ENCODE measurements around the gene PMS2.
"Not testable (repeated sequence)": the region's sequence is repeated elsewhere in the genome, so short reads cannot be mapped to it uniquely, and the experiment has no call there.

PMS2 gene

GRCh38 chr7:6015917-6016652 is 7.2 kb upstream of the PMS2 start:
- DNase-seq: peak in 23 of 58 donors; percentile 5 to 49 (median 12)

DNA sequence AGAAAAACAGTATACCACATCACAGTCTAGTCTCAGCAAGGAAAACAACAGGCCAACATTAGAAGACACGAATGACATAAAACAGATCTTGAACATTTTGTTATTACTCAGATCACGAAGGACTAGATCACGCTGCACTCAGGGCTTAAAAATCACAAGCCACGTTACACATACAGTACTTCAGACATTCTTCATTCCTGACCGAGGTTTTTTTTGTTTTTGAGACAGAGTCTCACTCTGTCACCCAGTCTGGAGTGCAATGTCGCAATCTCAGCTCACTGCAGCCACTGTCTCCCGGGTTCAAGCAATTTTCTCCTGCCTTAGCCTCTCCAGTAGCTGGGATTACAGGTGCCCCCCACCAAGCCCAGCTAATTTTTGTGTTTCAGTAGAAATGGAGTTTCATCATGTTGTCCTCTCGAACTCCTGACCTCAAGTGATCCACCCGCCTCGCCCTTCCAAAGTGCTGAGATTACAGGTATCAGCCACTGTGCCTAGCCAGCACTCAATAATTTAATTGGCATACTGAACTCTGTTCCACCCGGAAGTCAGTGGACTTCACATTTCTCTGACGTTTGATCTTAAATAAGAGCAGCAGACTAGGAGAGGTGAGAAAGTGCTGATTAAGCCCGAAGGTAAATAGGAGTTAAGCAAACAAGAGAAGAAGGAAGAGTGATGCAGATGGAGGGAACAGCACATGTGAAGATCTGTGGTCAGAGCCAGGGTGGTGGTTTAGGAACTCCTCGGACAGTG is 3.7 kb upstream of the PMS2 start:
- DNase-seq: no peak

DNA sequence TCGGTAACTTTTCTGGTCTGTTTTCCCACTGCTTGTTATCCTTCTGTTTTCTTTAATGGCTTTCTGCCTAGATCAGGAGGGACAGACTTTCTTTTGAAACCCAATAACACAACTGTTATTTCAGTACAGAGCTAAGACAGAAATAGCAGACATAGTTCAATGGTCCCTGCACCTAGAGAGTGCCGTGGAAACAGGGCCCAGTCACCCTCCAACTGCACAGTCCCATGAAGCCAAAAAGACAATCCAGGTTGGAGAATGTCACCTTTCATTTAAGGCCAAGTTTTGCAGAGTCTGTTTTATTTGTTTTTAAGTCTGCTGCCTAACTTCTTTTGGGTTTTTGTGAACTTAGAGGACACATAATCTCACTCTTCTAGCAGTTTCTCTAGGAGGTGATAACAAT is 2.7 kb upstream of the PMS2 start:
- no peak for DNase-seq

DNA sequence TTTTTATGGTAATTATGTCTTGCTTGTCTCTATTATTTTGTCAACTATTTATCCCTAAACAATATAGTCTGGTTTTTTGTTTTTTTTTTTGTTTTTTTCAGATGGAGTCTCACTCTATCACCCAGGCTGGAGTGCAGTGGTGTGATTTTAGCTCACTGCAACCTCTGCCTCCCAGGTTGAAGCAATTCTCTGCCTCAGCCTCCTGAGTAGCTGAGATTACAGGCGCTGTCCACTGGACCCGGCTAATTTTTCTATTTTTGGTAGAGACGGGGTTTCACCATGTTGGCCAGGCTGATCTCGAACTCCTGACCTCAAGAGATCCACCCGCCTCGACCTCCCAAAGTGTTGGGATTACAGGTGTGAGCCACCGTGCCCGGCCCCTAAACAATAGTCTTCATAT is 1.5 kb upstream of the PMS2 start:
- DNase-seq: not testable (repeated sequence)

- not testable (repeated sequence) for DNase-seq
These were observed 836 bp downstream of the PMS2 start for GRCh38 chr7:6007835-6008590.

GRCh38 chr7:6007386-6007785 is 1.5 kb downstream of the PMS2 start:
- no peak for DNase-seq

GRCh38 chr7:5997210-5997808 is 11.5 kb downstream of the PMS2 start:
- peak in 13 of 58 donors; percentile 3 to 45 (median 12) for DNase-seq

GRCh38 chr7:5987061-5987460 is 21.8 kb downstream of the PMS2 start:
- not testable (repeated sequence) for DNase-seq

GRCh38 chr7:5979680-5980314 is 29.1 kb downstream of the PMS2 start:
- not testable (repeated sequence) for DNase-seq

DNA sequence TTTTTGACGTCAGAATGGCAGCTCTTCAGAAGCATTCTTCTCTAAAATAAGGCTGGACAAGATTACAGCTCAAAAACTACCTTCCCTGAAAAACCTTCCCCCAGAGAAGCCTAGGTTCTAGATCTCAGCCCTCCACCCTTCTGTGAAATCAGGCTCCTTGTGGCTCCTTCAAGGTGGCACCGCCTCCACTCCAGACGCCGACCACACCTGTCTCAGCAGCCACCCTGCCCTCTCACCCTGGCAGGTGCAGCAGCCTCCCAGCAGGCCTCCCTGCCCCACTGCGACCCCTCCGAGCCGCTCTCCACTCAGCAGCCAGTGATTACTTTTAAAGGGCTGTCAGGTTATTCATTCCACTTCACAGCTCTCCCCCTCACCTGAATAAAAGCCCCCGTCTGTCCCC is 35.3 kb downstream of the PMS2 start:
- not testable (repeated sequence) for DNase-seq

DNA sequence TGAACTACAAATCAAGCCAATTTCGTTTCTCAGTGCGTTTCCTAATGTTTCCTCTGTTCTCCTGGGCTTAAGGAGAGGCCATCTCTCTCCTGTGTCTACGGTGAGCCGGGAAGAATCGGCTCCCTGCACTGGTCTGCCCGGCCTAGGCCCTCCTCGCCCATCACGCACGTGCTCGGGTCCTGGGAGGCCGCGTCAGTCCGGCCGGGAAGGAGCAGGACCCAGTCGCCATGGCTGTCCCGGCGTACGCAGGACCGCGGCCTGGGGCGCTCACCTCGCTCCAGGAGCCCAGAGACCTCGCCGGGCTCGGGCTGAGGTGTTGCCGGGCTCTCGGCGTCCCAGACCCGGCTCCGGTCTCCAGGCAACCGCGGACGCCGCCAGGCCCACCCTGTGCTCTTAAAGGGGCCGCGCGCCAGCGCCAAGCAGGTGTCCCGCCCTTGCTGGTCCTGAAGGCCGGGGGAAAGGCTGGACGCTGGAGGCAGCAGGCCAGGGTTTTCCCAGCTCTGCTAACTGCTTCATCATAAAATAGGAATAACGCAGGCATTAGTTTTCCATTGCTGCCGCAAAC is 38.4 kb downstream of the PMS2 start, which contains the start of gene RSPH10B:
RSPH10B (minus strand) TSS at position 343 of the 565 bp plus-strand sequence. CDS start 3,573 bp downstream, outside the sequence.
- not testable (repeated sequence) for DNase-seq

DNA sequence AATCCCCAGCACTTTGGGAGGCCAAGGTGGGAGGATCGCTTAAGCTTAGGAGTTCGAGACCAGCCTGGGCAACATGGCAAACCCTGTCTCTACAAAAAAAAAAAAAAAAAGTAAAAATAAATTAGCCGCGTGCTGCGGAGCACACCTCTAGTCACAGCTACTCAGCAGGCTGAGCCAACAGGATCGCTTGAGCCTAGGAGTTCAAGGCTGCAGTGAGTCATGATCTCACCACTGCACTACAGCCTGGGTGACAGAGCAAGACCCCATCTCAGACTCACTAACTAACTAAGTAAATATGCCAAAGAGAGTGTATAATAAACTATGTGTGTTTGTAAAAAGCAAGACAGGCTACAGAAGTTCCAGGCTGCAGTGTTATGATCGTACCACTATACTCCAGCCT is 45.0 kb downstream of the PMS2 start:
- not testable (repeated sequence) for DNase-seq

- DNase-seq: not testable (repeated sequence)
These were observed 45.6 kb downstream of the PMS2 start for GRCh38 chr7:5963205-5963604.

DNA sequence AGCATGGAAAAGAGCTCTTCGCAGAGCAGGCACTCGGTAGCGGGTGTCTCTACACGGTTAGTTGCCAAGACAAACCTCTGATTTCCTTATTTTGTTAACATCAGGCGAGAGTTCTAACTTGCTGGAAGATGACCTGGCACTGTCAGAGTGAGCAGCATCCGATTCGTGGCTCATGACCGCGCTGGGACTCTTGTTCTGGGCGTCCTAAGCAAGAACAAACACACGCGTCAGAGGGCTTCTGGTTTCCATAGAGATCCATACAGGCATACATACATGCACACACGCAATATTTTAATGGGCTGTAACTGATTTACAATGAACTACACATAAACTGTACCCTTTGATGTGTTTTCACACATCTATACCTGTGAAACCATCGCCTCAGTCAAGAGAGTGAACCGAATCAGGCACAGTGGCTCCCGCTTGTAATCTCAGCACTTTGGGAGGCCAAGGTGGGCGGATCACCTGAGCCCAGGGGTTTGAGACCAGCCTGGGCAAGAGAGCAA is 73.9 kb downstream of the PMS2 start:
- DNase-seq: not testable (repeated sequence)

- not testable (repeated sequence) for DNase-seq
These were observed 76.8 kb downstream of the PMS2 start for GRCh38 chr7:5931905-5932644.

GRCh38 chr7:5931250-5931649 is 77.6 kb downstream of the PMS2 start:
- not testable (repeated sequence) for DNase-seq

- not testable (repeated sequence) for DNase-seq
These were observed 78.6 kb downstream of the PMS2 start for GRCh38 chr7:5930290-5930689.

DNA sequence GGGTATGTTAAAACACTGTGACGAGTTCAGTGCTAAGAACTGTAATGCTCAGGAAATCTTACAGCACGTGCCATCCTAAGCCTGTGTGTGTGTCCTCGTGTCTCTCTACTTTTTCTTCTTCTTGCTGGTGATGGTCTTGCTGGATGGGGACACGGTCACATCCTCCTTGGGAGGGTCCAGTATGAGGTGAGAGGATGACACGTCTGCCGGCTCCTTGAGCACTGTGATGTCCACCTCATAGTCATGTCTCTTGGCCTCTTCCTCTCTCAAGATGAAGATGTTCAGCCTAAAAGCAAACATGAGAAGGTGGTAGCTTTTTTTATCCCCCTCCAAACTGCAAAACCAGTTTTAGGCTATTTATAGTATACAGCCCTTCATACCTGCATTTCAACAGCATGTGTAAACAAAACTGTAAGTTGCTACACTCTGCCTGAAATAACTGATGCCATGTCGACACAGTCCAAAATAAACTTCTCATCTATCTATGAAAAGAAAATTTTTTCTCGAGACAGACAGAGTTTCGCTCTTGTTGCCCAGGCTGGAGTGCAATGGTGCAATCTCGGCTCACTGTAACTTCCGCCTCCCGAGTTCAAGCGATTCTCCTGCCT is 82.5 kb downstream of the PMS2 start:
- not testable (repeated sequence) for DNase-seq

DNA sequence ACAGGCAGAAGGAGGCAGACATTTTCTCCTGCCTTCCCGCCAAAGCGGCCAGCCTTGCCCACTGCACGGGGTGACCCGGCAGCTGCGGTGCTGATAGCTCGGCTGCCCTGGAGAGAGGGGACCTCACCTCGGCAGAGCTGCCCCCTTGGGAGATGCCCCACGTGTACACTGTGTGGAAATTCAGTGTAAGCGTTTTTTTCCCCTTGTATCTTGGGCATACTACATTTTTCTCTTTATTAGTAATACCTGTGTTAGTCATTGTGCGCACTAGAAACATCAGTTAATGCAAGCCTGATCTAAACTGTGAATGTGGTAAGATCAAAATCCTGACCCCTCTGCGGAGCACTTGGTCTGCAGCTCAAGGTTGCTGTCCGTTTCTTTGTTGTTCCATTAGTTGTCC is 84.2 kb downstream of the PMS2 start:
- not testable (repeated sequence) for DNase-seq
